Glutamatergic neuron (in vitro differentiated cells): Measurements from ENCODE around the gene LMO4. TPM values are rescaled to one million over a fixed set of nuclear protein-coding genes. Genes with fewer than 3 reads are reported as not detected.

ENCODE experiments used
- DNase-seq: peaks from one replicate; pipeline ENCODE4 v3.0.0; 2022
- H3K27ac Mint-ChIP-seq: one replicate; pipeline ENCODE4 v1.8.0; 2020; ENCODE audit warnings: mild to moderate bottlenecking, mixed read lengths, inconsistent platforms; ENCODE audit not compliant: unreplicated experiment
- H3K27me3 Mint-ChIP-seq: one replicate; pipeline ENCODE4 v1.8.0; 2020; ENCODE audit warnings: mild to moderate bottlenecking, moderate library complexity, mixed read lengths, inconsistent platforms; ENCODE audit not compliant: unreplicated experiment
- H3K36me3 Mint-ChIP-seq: one replicate; pipeline ENCODE4 v1.8.0; 2020; ENCODE audit warnings: mild to moderate bottlenecking, mixed read lengths, inconsistent platforms; ENCODE audit not compliant: unreplicated experiment
- H3K4me1 Mint-ChIP-seq: one replicate; pipeline ENCODE4 v1.8.0; 2020; ENCODE audit warnings: mild to moderate bottlenecking, low read depth, mixed read lengths, inconsistent platforms; ENCODE audit not compliant: unreplicated experiment
- H3K4me3 Mint-ChIP-seq: one replicate; pipeline ENCODE4 v1.8.0; 2020; ENCODE audit warnings: mild to moderate bottlenecking, mixed read lengths, inconsistent platforms; ENCODE audit not compliant: unreplicated experiment
- H3K9me3 Mint-ChIP-seq: one replicate; pipeline ENCODE4 v1.8.0; 2020; ENCODE audit warnings: mild to moderate bottlenecking, moderate library complexity, mixed read lengths, inconsistent platforms; ENCODE audit not compliant: unreplicated experiment
- CTCF ChIP-seq: fragments of 200-600 bp; sonication (generic); IDR thresholded peaks from one replicate; pipeline ENCODE4 v1.5.0; 2021; ENCODE audit not compliant: partially characterized antibody, unreplicated experiment
- total RNA-seq: library from RNA; stranded (reverse); fragmentation: NEBNext Ultra II Directional; extraction: Animal tissue kit (Norgen Biotek cat#: 25700); gene quantifications from one replicate; pipeline ENCODE4 v1.2.1, GENCODE V29; 2021; ENCODE audit not compliant: unreplicated experiment

Gene LMO4
- total RNA-seq, 1 donor from 2014 or later: 16.5 TPM

DNA sequence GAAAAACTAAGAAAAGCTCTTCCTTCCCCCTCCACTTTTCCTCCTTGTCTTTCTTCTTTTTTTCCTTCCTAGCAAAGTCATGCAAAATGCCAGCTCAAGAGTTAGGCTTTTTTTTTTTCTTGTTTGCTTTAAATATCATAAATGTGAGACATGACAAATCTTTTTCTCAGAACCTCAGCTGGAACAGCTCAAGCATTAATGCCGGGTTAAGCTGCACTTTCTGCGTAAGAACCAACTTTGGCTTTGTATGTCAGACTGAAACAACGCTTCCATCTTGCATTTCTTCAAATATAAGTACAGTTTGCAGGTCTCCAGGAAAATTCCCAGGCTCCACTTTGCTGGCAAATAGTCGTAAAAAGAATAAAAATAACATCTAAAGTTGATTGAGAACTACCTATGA is 20.7 kb upstream of the LMO4 start:
- TF ChIP-seq CTCF: no peak
- Mint-ChIP-seq H3K4me3 (no peak overlapping the region), H3K4me1 (peaks cover 18% of the 10 kb centered on the region), H3K36me3 (no peaks in the 10 kb centered on the region), H3K9me3 (peaks cover 2% of the 10 kb centered on the region), H3K27ac (no peak overlapping the region), H3K27me3 (peaks cover 2% of the 10 kb centered on the region)
- no peak for DNase-seq

DNA sequence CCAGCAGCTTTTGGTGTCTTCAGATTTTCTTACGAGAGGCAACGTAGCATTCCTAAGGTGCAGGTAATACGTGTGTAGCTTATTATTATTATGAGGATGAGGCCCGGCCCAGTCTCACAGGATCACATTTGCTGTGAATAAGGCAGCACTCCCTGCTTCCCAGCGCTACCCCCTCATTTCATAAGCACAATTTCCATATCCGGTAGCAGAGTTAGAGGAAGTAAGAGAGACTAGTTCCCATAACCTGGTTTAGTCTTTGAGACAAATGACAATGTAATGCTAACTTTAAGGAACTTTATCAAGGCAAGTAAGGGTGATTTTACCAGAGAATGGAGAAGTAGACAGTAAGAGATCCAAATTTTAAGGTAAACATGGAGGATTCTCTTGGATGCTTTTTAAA is 14.6 kb upstream of the LMO4 start:
- DNase-seq: no peak
- H3K36me3 Mint-ChIP-seq: no peaks in the 10 kb centered on the region
- H3K27ac Mint-ChIP-seq: no peak overlapping the region
- H3K4me1 Mint-ChIP-seq: peaks cover 15% of the 10 kb centered on the region
- TF ChIP-seq CTCF: no peak
- H3K9me3 Mint-ChIP-seq: peaks cover 2% of the 10 kb centered on the region
- H3K27me3 Mint-ChIP-seq: no peaks in the 10 kb centered on the region
- no peak overlapping the region for H3K4me3 Mint-ChIP-seq

DNA sequence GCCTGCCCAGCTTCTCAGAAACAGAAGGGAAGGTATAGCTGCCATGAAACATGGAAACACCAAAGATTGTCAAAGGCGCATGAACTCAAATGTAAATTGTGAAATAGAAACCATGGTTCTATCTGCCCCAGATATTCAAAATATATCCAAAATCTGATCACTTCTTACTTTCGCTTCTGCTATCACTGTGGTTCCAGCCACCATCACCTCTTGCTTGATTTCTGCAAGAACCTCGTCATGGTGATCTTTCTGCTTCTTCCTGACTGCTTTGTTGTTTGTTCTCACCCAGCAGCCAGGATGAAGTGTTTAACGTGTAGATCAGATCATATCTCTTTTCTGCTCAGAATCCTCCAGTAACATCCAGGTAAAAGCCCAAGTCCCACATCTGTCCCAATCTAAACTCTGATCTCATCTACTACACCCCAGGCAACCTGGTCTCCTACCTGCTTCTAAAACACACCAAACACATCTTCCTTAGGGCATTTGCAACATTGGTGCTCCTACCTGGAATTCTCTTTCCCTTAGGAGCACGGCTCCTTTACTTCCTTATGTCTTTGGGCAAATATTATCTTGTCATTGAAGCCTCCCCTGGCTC is 10.5 kb upstream of the LMO4 start:
- DNase-seq: no peak
- Mint-ChIP-seq H3K4me3 (no peak overlapping the region), H3K9me3 (no peaks in the 10 kb centered on the region)

DNA sequence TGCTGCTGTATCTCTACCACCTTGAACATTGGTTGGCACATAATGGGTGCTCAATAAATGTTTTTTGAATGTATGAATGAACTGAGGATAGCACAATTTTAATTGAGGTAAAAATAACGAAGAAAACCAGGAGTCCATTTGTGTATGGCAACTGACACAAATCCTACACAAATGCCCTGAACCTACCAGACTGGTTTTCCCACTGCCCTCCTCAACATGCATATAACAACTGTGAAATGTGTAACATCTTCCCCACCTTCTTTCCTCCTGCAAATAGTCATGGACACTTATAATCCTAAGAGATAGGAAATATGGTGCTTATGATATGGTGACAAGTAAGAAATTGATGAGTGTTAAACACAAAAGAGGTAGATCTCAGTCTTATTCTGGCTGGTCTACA is 9.9 kb upstream of the LMO4 start:
- Mint-ChIP-seq H3K9me3 (no peaks in the 10 kb centered on the region), H3K4me1 (no peaks in the 10 kb centered on the region), H3K36me3 (no peaks in the 10 kb centered on the region), H3K27ac (no peak overlapping the region), H3K4me3 (no peak overlapping the region), H3K27me3 (no peaks in the 10 kb centered on the region)
- no peak for TF ChIP-seq CTCF
- DNase-seq: no peak

More for the DNA sequence above, 10.5 kb upstream of the LMO4 start:
- H3K27ac Mint-ChIP-seq: no peak overlapping the region
- no peaks in the 10 kb centered on the region for H3K27me3 Mint-ChIP-seq
- H3K36me3 Mint-ChIP-seq: no peaks in the 10 kb centered on the region
- H3K4me1 Mint-ChIP-seq: no peaks in the 10 kb centered on the region
- TF ChIP-seq CTCF: no peak

DNA sequence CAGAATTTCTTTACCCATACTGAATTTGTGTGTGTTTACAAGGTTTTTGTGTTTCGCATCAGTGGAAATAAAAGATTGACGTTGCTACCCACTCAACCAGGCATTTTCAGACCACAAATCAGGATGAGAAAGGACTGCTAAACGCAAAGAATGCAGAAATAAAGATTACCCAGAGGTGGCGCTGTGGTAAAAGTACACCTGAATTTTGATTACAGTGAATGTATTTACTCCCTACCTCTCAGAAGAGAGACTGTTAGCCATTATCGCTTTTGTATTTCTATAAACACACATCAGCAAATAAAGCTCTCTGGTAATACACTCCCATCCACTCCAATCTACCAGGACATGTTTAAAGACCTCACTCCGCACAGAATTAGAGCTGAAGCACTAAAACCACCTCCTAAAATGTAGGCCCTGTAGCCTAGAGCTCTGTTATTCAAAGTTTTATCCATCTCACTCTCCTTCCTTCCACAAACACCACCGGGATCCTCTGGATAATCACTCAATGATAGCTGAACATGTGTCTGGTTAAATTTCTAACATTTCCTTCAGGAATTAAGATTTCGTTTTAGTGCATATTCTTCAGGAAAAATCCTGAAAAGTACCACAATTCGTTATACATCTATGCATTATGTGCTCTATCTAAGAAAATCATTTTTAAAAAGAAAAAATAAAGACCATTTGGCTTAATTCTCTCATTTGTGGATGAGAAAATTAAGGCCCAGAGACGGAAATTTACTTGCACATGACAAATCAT is 2.5 kb upstream of the LMO4 start:
- H3K27me3 Mint-ChIP-seq: no peaks in the 10 kb centered on the region
- DNase-seq: no peak
- peaks cover 9% of the 10 kb centered on the region for H3K9me3 Mint-ChIP-seq
- no peak overlapping the region for H3K4me3 Mint-ChIP-seq
- no peak overlapping the region for H3K27ac Mint-ChIP-seq
- H3K36me3 Mint-ChIP-seq: peaks cover 6% of the 10 kb centered on the region
- peaks cover 10% of the 10 kb centered on the region for H3K4me1 Mint-ChIP-seq
- TF ChIP-seq CTCF: peak; percentile 85
